ENCODE measurements around the gene DOCK3. TPM values are rescaled to one million over a fixed set of nuclear protein-coding genes. Genes with fewer than 3 reads are reported as not detected.
A peak's percentile ranks its signal among the peaks of the same experiment; 100 is the strongest.

Gene DOCK3
- 0.02 and 0.12 TPM in 2 replicates for total RNA-seq (2014; rRNA removed; shearing (Covaris generic))

DNA sequence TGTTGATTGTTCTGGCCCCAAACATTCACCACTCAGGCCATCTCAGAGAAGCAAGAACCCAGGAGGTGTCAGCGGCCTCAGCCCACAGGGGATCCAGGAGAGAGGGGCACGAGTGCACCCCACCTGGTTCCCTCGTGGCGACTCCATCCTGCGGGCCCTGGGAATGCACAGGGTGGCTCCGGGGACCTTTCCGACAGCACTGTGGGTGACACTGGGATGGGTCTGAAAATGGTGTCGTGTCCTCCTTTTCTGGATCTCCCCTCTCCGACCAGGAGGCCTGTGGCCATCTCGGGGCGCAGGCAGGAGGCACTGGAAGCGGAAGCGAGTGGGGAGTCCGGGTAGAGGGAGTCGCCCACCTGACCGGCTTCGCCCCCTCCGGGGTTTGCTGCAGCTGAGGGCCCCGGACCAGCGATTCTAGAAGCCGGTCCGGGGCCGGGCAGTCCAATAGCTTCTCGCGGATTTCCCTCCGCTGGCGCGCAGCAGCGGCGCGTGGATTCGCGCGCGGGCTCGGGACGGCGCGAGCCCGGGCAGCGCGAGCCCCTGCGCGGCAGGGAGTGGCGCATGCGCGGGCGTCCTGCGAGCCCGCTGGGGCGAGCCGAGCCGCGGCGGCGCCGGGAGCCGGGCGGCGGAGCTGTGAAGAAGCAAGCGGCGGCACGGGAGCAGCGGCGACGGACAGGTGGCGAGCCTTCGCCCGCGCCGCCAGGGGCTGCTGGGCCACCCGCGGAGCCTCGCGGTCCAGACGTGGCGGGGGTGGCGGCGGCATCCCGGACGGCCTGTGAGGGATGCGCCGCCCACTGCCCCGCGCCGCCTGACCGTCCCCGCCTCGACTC lies at the start of gene DOCK3:
Gene DOCK3, plus strand, starts transcription at position 579 of the 830 bp plus-strand sequence. CDS start 337 bp downstream, outside the sequence.
- DNase-seq (ENCODE audit: low spot score), result no peak

GRCh38 chr3:50625231-50626182 lies 49.2 kb upstream of the DOCK3 start:
- DNase-seq (ENCODE audit: low spot score), result no peak

- DNase-seq (ENCODE audit: low spot score), result no peak
These were observed 48.3 kb upstream of the DOCK3 start for GRCh38 chr3:50626401-50626800.

DNA sequence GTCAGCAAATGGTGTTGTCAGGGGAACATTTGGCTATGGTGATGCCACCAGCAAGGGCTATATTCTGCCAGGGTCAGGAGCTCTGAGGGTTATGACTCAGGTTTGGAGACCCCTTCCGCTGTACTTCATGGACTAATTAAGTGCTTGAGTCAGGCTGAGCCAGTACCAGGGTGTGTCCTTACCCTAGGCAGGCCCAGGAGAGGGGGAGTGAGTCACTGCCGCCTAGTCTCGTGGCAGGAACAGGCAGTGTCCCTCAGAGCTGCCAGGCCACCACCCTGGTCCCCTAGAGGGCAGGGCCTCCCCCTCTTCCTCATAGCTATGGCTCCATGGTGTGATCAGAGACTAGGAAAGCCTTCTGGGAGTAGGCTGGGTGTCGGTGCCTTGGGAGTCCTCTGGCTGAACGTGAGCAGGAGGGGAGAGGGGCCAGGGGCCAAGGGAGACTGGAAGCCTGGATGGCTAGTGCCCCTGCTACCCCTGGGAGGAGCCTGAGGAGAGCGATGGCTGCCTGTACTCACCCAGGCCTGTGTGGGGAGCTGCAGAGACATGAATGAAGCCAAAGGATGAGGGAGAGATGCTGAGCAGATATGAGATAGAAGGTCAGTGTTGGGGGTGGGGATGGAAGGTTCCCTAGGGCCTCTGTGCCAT lies 47.2 kb upstream of the DOCK3 start:
- peak; percentile 83 for DNase-seq (ENCODE audit: low spot score)

DNA sequence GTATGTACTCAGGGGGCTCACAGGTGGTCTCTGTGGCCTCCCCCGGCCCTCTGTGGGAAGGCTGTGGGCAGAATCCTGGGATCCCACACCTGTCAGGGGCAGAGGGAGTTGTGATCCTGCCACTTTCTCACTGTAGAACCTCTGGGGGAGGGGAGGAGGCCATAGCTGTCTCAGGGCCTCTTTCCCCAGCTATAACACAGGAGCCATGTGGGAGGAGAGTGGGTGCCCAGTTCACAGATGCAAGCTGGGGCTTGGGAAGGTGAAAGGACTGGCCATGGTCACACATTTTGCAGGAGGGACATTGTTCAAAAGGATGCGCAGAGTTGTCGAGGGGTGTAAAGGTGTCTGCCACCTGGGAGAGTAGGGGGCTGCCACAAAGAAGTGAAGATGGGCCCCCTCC lies 46.1 kb upstream of the DOCK3 start:
- DNase-seq (ENCODE audit: low spot score), result no peak

DNA sequence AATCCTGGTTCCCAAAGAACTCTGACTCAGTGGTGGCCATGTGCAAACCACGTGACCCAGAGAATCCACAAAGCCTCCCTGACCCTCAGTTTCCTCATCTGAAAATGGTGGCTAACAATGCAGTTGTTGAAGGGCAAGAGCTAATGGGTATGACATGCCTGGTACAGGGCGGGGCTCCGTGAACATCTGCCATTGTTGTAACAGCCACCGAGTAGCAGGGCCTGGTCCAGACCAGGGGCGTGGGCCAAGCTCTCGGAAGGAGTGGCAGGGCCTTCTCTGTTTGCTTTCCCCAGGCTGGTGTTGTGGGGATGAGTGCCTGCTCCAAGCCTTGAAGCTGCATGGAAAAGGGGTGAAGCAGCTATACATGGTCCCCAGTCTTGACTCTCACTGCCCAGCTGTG lies 44.3 kb upstream of the DOCK3 start:
- no peak for DNase-seq (ENCODE audit: low spot score)

DNA sequence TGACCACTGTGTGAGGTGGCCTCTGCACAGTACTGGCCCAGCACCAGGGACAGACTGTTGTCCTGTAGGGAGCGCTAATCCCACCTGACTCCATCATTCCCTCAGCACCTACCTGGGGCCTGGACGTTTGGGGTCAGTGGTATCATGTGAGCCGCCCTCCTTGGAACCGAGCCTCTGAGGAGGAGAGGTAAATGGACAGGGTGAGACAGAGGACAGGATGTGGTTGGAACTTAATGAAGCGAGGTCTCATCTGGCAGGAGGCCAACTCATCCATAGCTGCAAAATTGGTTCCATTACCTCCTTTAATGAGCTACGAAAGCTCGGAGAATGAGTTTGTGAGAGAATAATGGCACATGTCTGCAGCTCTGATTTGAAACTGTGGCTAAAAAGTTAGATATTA lies 43.9 kb upstream of the DOCK3 start:
- DNase-seq (ENCODE audit: low spot score), result peak; percentile 42

GRCh38 chr3:50632450-50632849 lies 42.3 kb upstream of the DOCK3 start:
- no peak for DNase-seq (ENCODE audit: low spot score)

DNA sequence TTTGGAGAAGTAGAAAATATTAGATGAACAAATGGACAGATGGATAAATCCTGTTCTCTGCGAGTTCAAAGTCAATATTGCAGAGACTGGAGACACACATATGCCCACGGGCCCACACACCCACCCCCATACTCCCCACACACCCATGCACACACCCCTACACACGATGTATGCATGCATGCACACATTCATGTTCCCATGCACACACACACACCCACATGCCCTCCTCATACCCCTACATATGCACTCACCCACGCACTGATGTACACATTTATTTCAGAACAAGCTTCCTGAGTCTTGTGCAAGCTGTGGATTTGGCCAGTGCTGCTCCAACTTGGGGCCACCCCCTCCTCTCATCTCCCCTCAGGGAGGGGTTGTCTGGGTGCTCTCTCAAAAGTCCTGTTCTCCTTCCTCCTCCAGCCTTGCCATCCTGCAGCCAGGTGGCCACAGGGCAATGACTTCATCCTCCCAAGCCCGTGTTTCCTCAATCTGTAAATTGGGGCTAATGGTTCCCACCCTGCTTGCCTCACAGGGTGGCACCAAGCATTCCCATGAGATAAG lies 41.4 kb upstream of the DOCK3 start:
- DNase-seq (ENCODE audit: low spot score), result no peak

GRCh38 chr3:50635066-50635465 lies 39.7 kb upstream of the DOCK3 start:
- no peak for DNase-seq (ENCODE audit: low spot score)

DNA sequence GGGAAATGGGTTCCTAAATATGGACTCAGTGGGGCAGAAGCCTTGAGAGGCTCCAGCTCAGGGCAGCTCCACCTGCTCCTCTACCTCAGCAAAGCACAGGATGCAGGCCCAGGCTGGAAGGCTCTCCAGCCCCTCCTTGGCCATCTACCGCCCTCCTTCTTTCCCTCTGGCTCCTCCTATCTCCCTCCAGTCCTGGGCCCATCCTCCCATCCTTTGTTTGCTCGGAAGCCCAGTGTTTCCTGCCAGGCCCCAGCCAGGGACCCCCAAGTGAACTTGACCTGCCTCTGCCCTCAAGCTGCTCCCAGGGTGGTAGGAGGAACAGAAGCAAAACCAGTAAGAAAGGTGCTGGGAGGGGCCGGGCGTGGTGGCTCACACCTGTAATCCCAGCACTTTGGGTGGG lies 37.7 kb upstream of the DOCK3 start:
- DNase-seq (ENCODE audit: low spot score), result no peak

- DNase-seq (ENCODE audit: low spot score), result no peak
These were observed 36.8 kb upstream of the DOCK3 start for GRCh38 chr3:50637945-50638344.

GRCh38 chr3:50639055-50639494 lies 35.7 kb upstream of the DOCK3 start:
- peak; percentile 40 for DNase-seq (ENCODE audit: low spot score)

DNA sequence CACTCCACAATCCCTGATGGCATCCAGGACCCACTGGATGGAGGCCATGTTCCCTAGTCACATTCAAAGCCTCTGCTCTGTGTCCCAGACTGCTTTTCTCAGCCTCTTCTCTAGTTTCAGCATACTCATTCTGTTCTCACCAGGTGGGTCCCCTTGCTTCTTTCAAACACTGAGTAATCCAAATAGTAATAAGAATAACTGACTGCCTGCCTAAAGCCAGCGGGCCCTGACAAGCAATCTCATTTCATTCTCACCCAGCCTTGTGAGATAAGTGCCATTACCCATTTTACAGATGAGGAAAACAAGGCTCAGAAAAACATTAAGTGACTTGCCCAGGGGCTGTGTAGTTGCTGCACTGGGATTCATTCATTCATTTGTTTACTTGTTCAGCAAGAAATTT lies 32.3 kb upstream of the DOCK3 start:
- DNase-seq (ENCODE audit: low spot score), result no peak

- DNase-seq (ENCODE audit: low spot score), result no peak
These were observed 30.2 kb upstream of the DOCK3 start for GRCh38 chr3:50644561-50644960.

- DNase-seq (ENCODE audit: low spot score), result no peak
These were observed 29.3 kb upstream of the DOCK3 start for GRCh38 chr3:50645378-50645777.

- DNase-seq (ENCODE audit: low spot score), result no peak
These were observed 26.4 kb upstream of the DOCK3 start for GRCh38 chr3:50648313-50648712.

GRCh38 chr3:50648944-50649343 lies 25.8 kb upstream of the DOCK3 start:
- DNase-seq (ENCODE audit: low spot score), result no peak

- no peak for DNase-seq (ENCODE audit: low spot score)
These were observed 25.2 kb upstream of the DOCK3 start for GRCh38 chr3:50649451-50649931.

DNA sequence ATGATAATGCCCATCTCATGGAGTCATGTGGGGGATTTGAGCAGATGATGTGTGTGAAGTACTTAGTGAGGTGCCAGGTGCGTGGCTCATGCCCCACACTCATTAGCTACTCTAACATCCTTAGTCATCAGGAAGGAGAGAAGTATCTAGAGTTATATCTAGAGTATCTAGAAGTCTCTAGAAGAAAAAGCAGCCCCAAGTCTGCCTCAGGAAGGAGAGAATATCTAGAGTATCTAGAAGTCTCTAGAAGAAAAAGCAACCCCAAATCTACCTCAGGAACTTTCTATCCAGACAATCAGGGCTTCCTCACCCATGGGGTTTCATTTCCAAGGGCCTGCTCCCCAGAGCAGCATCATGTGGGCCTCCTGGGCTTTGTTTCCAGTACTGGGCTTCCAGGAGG lies 24.7 kb upstream of the DOCK3 start:
- DNase-seq (ENCODE audit: low spot score), result no peak

DNA sequence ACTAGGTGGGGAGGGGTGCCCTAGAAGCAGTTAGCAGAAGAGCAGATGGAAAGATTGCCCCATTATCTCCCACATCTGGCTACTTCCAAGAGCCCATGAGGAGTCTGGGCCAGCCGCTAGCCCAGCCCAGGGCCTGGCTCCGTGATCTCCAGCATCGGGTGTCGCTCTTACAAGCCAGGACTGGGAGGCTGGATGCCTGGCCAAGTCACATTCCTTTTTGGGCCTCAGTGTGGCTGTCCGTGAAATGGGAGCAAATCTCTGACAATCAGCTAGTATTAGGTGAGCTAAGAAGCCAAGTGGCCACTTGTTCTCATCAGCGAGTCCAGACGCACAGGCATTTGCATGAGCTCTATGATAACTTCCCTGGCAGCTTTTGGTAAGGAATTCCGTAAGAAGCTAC lies 23.3 kb upstream of the DOCK3 start:
- no peak for DNase-seq (ENCODE audit: low spot score)

Data from H4 (cell line).